HG03457 (cell line): Measurements from ENCODE around the gene CCDC92B.
"Not testable (repeated sequence)": the region's sequence is repeated elsewhere in the genome, so short reads cannot be mapped to it uniquely, and the experiment has no call there.

Experiments used
- ATAC-seq: cut with Tn5 transposase; IDR thresholded peaks from one replicate; pipeline ENCODE4 v1.9.1; 2021; ENCODE audit warnings: moderate number of reproducible peaks; ENCODE audit not compliant: unreplicated experiment

Gene CCDC92B

DNA sequence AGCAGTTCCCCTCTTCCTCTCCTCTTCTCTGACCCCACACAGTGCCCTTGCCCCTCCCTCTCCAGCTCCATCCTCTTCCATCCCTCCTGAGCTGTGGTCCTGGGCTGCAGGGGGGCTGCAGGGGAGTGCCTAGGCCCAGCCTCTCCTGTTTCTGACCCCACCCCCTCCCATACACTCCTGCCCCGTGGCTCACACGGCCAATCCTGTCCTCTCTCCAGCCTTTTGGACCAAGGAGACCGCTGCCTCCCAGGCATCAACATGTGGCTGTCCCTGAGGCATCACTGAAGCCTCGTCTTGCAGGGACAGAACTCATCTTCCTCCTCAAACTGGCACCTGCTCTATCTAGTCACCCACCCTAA is 44.6 kb downstream of the CCDC92B start:
- no peak for ATAC-seq

DNA sequence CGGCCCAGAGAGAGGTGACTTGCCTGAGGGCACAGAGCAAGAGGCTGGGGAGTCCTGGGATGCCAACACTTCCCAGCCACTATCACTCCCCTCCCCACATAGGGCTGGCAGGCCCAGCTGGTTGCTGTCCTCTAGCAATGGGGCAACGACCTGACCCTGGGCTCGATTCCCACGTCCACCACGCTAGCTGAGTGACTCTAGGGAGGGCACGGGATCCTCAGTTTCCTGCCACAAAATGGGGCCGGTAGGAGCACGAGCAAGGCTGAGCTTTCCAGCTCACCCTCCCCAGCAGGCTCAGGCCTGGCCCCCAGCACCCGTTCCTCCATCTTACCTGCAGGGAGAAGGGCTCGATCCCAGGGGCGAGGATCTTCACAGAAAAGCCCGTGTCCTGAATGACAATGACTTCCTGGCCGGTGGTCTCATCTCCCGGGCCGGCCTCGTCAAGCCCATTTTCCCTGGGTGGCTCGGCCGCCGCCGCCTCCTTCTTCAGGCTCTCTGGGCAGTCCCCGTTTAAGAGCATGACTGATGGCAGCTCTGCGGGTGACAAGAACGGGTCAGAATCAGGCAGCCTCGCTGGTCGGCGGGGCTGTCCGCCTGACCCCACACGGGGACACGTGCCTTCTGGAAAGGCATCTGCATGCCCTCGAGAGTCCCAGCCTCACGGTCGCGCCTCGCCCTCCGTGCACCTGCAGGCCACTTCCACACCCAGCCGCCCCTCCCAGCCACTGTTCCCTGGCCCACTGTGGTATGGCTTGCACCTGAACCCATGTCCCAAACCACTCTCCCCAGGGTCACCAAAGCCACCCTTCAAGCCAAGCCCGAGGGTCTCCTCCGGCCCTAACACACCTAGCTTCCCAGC is 45.2 kb downstream of the CCDC92B start:
- ATAC-seq = no peak

DNA sequence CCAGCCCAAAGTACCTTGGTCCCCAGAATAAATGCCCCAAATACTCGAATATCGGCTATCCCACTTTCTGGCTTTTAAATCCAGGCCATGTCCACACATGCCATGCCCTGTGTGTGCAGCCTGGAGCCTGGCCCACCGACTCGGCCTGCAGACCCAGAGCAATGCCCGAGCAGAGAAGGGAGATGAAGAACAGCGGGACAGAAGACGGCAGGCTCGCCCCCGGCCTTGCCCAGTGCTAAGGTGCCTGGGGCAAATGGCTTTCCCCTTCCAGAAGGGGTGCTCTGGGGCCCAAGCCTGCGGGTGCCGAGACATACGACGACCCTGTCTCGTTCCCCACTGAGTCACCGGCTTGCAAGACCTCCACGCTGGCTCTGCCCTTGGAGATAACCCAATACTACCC is 45.8 kb downstream of the CCDC92B start:
- no peak for ATAC-seq

DNA sequence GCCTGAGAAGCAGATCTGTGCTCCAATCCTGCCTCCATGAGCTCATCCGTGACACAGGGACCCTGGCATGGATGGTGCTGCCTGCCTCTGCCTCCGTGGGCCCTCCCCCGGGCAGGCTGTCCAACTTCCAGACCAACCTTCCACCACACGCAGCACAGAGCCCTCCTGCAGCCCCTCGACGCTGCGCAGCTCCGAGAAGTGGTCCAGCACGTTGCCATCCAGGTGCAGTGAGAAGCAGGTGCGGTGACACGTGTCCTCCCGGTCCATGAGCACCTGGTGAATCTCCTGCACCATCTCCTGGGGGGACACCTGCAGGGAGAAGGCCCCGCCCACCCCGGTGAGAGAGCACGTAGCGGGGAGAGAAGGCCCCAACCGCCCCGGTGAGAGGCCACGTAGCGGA is 46.3 kb downstream of the CCDC92B start:
- no peak for ATAC-seq

DNA sequence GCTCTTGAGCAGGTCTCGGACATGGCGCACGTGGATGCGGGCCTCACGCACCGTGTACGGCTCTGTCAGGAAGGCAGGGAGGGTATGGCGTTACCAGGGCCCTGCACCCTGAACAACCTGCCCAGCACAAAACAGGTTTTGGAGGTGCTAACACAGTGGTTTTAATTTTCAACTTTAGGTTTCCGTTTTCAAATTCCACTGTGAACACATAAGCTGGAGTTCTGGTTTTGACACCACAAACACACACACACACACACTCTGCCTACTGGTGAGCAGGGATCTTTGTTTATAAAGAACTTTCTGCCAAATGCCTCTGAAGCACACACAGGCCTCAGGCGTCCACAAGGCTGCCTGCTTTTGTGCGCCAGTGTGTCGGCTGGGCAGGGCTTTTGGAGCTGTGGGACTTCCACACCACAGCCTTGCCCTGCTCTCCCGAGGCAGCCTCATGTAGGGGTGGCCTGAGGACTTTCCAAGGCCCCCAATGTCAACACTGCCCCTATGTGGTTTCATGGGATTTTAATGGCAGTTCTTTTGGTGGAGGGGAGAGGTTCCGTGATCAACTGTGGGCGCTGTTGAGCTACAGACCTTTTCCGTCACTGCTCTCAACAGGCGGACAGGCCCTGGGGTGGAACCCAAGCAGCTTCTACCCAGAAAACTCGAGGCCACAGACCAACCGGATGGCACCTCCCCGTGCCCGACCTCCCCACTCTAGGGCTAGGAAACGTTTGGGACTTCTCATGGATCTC is 47.3 kb downstream of the CCDC92B start:
- no peak for ATAC-seq

DNA sequence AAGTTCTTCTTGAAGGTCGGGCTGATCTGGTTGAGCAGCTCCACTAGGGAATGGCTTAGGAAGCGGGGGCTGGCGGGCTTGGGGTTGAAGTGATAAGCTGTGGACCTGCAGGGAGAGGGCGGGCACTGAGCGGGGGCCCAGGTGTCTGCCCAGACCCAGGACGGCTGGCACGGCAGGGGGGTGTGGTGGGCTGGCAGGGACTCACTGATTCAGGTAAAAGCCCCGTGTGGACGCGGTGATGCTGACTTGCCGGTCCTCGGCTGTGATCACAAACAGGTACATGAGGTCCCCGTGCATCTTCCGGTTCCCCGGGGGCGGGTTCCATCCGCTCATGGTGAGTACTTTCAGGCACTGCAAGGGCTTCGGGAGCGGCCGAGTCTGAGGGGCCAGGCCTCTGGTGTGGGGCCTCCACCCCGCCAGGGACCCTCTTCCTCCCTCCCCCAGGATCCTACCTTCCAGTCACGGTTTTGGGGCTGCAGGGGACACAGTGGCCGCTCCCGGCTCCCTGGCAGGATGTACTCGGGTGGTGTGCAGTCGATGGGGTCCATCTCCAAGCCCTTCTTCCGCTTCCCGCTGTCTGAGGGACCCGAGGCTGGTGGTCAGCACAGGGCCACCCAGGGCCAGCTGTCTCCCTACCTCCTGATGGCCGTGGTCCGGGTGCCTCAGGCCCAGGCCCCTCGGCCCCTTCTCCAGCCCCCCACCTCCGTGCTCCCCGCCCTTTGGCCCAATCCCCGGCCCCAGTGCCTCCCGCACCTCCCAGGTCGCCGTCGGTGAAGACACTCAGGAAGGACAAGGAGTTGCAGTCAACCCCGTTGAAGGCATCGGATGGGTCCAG is 48.1 kb downstream of the CCDC92B start:
- ATAC-seq = no peak

DNA sequence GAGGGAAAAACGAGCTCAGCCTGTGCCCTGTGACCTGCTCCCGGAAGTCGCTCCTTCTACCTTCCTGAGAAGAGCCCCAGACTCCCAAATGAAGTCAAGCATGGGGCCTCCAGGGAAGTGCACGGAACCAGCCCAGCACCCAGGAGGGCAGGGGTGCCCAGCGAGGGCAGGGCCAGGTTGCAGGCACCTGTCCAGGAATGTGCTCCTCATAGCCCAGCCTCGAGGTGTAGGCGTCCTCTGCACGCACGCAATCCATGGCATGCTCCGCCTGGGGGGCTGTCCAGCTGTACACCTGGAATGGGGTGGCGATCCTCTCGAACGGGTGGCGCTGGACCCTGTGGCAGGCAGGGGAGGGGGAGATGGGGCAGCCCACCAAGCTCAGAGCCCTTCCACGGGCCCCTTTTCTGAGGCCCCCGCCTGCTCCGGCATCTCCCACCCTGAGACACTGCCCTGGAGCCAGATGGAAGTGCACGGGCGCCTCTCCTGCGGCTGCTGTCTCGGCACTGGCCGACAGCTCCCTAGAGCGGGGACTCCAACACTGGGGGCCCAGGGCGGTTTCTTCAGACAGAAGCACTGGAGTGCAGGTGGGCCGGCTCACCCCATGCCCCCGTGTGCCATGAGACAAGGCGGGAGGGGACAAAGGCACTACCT is 48.8 kb downstream of the CCDC92B start:
- no peak for ATAC-seq

DNA sequence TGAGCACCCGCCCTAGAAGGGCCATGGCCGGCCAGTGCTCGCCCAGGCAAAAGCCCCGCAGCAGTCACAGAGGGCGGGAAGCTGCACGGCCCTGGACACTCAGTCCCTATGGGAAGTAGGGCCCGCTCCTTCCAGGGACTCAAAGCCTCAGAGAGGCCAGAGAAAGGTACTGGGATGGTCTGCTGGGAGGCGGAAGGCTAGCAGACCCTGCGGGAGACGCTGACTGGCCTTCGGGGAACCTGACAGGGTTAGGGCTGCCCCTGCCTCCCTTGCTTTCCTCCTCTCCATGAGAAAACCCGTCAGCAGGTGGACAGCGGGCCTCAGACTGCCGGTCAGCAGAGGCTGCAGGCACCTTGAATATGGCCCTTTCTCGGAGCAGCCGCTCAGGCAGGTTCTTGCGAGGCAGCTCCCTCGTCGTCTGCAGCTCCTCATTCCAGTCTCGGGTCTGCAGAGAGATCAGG is 49.4 kb downstream of the CCDC92B start:
- no peak for ATAC-seq

DNA sequence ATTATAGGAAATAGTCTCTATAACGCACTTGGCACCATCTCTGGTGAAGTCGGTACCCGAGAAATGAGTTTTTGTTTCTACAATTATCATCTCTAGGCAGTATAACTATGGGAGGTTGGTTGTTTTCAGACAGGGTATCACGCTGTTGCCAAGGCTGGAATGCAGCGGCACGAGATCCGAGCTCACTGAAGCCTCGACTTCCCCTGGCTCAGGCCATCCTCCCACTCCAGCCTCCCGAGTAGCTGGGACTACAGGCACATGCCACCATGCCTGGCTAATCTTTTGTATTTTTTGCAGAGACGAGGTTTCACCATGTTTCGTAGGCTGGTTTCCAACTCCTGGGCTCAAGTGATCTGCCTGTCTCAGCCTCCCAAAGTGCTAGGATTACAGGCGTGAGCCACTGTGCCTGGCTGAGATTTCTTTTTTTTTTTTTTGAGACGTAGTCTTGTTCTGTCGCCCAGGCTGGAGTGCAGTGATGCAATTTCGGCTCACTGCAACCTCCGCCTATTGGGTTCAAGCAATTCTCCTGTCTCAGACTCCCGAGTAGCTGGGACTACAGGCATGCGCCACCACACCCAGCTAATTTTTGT is 50.1 kb downstream of the CCDC92B start:
- not testable (repeated sequence) for ATAC-seq

DNA sequence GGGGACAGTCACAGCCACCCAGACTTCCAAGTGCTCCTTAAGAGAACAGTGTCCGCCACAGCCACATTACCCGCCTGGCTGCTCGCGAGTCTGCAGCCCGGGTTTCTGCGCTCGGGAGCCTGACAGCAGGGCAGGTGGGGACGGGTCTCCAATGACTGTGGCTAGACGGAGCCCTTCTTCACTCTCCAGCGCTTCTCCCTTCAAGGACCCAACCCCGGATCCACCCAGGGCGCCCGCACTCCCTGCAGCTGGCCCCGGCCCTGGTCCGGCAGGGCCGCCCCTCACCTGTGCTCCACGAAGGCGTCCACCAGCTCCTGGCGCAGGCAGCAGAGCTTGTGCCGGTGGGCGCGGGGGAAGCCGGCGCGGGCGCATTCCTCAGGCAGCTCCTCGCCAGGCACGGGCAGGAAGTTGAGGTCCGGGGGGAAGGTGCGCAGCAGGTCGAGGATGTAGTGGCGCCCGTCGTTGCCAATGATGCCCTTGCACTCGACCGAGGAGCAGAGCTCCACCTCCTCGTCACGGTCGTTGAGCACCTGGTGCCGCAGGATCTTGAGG is 51.8 kb downstream of the CCDC92B start:
- no peak for ATAC-seq

DNA sequence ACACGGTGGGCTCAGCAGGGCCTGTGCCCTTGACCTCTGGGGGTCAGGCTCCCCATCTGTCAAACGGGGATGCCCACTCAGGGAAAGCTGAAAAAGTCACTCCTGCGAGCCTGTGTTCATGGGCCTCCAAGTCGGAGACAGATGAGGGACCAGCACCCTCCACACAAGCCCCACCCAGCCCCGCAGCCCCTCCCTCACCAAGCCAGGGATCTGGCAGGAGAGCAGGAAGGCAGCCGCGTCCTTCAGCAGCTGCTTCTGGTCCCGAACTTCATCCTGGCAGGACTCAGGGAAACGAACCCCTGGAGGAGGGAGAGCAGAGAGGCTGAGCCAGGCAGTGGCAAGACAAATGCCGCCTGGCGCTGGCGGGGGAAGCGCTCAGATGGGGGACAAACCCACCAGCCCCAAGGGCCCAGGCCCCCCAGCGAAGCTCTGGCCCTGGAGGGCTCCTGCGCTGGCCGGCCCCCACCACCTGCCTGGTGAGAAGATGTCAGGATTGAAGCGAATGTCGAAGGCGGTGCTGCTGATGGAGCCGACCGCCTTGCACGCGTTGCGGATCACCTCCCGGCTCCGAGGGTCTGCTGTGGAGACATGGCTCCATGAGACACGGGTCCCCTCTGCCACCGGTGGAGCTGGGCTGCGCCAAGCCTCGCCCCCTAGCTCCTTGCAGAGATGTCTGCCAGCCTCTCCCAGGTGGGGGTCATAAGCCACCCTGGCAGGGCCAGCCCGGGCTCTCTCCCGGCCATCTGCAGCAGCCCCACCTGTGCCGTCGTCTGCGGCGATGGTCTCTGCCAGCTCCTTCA is 53.3 kb downstream of the CCDC92B start:
- ATAC-seq = no peak

DNA sequence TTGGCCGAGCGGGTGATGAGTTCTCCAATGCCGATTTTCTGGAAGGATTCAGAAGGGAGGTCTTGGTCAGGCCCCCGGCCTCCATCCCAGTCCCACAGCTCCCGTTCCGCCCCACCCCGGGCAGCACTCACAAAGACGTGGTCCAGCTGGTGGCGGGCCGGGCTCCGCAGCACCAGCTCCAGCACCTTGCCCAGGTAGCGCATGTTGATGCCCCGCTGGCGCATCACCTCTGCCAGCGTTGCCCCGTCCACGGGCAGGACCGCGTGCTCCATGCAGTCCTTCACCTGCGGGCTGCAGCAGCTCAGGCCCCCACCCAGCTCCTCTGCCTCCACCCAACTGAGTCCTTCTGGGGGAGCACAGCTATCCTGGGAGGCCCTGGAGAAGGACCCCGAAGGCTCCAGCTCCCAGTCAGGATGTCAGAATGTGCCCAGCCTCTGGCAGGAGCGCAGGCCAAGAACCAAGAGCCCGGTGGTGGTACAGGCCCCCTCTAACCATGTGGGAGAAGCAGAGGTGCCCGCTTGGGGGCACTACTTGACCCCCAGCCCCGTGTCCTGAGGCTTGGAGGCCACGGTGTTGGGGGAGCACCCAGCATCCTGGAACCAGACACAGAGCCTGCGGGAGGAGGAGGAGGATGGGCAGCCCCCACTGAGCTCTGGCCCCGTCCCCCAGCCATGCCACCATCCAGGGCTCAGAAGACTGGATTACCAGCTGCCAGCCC is 54.0 kb downstream of the CCDC92B start:
- ATAC-seq = no peak

DNA sequence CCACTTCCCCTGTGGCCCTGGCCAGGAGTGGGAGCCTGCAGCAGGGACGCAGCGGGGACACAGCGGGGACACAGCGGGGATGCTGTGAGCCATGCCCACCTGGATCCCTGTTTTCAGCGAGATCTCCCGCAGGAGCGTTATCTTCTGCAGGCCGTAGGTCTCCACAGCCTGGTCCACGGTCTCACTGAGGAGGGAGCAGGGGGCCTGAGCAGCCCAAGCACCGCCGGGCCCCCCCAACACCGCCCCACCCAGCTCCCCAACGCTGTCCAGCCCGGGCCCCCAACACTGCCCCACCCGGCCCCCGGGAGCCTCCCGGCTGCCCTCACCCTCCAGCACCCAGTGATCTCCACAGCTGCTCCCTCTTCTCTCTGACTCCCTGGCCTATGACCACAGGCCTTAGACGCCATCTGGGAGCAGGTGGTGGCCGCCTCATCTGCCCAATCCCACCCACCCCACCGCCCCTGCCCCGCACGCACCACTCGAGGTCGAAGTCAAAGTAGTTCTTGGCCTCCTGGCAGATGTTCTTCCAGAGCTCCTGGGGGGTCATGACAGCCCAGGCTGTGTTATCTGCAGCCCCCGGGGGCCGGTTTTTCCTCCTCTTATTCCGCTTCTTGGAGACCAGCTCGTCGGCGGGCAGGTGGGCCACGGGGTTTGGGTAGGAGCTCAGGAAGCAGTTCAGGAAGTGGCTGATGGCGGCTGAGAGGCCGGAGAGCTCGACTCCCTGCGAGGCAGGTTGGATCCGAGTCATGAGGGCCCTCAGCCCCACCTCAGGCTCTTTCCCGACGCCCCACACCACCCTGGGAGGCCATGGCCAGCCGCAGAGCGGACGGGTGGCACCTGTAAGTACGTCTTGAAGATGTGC is 54.8 kb downstream of the CCDC92B start:
- ATAC-seq = no peak

DNA sequence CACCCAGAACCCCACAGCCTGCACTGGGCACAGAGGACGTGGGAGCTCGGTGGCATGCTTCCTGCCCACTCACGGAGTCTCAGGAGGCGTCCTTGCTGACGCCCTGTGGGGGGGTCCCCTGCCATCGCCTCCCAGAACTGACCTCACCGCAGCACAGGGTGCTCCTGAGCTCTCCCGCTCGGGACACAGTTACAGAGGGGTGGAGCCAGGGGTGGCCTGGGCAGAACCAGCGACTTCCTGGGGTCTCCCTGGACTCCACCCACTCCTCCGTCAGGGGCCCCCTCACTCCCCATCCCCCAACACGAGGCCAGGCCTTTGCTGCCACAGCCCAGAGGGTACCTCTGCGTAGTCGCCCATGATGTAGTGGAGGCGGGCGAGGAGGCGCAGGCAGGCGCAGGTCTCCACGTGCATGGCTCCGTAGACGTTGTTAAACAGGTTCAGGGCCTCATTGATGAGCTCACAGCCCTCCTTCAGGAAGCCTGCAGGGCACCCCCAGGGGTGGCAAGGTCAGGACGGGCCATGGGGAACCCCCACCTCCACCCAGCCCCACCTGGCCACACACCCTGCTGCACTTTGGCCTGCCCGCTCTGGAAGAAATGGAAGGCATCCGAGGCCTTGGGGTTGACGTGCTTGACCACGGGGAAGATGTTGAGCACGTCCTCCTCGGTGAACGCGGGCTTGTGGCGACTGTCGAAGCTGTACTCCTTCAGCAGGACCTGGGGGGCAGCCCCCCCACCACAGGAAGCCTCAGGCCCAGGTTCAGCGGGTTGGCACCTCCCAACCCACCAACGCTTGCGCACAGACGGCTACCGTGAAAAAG is 55.7 kb downstream of the CCDC92B start:
- ATAC-seq = no peak

DNA sequence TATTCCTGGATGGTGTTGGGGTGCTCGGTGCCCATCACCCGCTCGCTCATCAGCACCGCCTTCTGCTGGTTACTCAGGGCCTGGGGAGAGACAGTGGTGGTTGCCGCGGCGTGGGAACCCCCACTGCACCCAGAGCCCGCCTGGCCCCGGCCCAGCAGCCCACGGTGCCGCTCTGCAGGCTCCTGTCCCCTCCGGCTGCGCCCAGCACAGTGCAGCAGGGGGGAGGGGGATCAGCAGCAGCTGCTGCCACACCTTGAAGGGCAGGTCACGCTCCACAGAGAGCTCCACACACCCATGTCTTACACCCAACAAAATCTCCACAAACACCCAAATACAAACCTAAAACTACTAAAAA is 56.7 kb downstream of the CCDC92B start:
- ATAC-seq = no peak

DNA sequence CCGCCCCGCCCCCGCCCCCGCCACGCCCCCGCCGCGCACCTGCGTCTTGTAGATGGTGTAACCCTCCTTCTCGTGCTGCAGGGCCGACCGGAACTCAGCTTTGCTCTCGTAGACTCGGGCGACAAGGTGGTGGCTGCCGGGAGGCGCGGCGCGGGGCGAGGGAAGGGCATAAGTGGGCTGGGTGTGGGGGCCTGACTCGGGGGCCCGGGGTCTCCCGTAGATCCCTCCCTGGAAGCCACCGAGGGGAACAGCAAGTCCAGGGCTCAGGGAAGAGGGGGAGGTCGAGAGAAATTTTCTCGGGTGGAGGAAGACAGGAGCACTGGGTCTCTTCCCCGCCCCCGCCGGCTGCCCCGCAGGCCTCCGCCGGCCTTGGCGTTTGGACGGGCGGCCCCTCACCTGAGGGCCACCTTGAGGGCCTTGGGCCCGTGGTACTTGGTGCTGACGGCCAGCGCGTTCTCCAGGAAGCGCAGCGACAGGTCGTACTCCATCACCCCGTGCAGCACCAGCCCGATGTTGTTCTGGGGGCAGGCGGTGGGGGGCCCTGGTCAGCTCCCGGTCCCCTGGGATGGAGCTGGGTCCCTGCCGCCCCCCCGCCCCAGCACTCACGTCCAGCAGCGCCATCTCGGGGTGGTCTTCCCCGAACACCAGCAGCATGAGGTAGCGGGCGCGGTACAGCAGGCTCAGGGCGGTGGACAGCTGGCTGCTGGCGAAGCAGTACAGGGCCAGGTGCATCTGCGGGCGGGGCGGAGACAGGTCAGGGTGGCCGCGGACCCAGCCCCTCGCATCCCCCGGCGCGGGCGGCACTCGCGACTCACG is 57.3 kb downstream of the CCDC92B start:
- ATAC-seq = no peak
